GM12891 (cell line): ENCODE results near the gene MARK3.

Experiments used
- PAX5 ChIP-seq: IDR thresholded peaks from 2 replicates; pipeline ENCODE4 v1.6.1; 2011; ENCODE audit warnings: low read length, moderate library complexity, mild to moderate bottlenecking; ENCODE audit not compliant: insufficient read depth, severe bottlenecking
- POLR2A ChIP-seq: IDR thresholded peaks from 2 replicates; pipeline ENCODE4 v1.6.1; 2011; ENCODE audit warnings: low read depth, low read length, control low read depth
- POLR2AphosphoS5 ChIP-seq: IDR thresholded peaks from 2 replicates; pipeline ENCODE4 v1.6.1; 2011; ENCODE audit warnings: low read depth, low read length, control low read depth
- POU2F2 ChIP-seq: IDR thresholded peaks from 2 replicates; pipeline ENCODE4 v1.6.1; 2011; ENCODE audit warnings: low read depth, mild to moderate bottlenecking, control low read depth, low read length, moderate library complexity
- TAF1 ChIP-seq: IDR thresholded peaks from 2 replicates; pipeline ENCODE4 v1.6.1; 2011; ENCODE audit warnings: low read depth, low read length, control low read depth

DNA sequence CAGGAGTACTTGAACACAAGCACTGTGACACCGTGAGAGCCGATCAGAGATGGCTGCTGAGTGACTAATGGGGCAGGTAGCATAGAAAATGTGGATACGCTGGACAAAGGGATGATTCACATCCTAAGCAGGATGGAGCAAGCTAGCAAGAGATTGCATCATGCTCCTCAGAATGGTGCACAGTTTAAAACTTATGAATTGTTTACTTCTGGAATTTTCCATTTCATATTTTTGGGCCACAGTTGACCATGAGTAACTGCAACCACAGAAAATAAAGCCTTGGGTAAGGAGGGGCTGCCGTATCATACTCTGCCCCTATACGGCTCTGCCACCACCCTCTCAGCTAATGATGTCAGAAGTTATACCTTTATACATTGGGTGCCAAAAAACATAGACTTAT lies 23.3 kb upstream of the MARK3 start:
- no peak for TF ChIP-seq POLR2A
- TF ChIP-seq POU2F2: no peak
- no peak for TF ChIP-seq PAX5
- no peak for TF ChIP-seq POLR2AphosphoS5
- TF ChIP-seq TAF1: no peak
